ENCODE measurements around the gene TYMP.

The TYMP gene, protein sequence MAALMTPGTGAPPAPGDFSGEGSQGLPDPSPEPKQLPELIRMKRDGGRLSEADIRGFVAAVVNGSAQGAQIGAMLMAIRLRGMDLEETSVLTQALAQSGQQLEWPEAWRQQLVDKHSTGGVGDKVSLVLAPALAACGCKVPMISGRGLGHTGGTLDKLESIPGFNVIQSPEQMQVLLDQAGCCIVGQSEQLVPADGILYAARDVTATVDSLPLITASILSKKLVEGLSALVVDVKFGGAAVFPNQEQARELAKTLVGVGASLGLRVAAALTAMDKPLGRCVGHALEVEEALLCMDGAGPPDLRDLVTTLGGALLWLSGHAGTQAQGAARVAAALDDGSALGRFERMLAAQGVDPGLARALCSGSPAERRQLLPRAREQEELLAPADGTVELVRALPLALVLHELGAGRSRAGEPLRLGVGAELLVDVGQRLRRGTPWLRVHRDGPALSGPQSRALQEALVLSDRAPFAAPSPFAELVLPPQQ

DNA sequence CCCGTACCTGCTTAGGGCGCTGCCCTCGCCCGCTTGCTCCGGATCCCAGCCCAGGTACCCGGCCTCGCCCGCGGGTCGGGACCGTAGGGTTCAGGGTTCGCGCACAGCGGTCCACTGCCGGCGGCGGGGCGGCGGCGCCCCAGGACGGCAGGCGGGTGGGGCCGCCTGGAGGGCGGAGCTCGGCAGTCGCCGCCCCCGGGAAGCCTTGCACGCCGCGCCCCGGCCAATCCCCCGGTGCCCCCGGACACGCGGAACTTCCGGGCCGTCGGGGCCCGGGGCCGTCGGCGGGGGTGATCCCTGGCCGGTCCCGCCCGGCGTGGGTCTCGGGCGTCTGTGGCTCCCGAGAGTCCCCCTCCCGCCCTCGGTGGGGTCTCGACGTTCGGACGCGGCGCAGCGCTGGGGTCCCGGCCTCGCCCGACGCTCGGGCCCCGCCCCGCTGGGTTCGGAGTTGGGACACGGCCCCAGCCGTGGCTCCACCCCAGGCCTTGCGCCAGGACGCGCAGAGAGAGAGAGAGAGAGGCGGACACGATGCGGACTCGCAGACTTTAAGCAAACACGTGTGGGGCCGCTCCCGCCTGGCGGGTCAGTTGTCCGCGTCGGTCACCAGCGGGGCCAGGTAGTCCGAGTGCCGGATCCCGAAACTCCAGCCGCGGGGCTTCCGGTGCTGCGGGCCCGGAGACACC, at the start of gene TYMP:
Gene TYMP, minus strand, starts transcription at position 116 of the 683 bp plus-strand sequence. CDS start 303 bp downstream, outside the sequence.
- DNase-seq, result no peak

DNA sequence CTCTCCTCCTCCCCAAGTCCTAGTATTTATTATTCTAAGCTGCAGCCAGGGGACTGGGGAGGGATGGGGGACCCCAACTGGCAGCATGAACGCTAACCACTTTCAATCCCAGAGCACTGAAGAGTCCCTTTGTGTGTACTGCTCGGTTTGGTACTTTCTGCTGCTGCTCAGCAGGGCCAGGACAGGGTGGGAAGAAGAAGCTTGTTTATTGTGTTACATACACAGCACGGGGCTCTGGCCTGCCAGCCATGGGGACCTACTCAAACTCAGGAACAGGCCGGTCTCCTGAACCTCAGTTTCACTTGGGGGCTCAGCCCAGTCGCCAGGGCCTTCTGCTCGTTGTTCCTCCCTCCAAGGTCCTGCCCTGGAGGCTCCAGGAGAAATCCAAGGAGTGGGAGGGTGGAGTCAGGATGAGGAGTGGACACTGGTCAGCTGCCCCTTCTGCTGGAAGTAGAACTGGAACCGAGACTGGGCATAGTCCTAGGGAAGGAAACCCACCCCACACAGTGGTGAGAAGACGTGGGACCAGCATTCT, 49.0 kb upstream of the TYMP start:
- DNase-seq, result no peak

DNA sequence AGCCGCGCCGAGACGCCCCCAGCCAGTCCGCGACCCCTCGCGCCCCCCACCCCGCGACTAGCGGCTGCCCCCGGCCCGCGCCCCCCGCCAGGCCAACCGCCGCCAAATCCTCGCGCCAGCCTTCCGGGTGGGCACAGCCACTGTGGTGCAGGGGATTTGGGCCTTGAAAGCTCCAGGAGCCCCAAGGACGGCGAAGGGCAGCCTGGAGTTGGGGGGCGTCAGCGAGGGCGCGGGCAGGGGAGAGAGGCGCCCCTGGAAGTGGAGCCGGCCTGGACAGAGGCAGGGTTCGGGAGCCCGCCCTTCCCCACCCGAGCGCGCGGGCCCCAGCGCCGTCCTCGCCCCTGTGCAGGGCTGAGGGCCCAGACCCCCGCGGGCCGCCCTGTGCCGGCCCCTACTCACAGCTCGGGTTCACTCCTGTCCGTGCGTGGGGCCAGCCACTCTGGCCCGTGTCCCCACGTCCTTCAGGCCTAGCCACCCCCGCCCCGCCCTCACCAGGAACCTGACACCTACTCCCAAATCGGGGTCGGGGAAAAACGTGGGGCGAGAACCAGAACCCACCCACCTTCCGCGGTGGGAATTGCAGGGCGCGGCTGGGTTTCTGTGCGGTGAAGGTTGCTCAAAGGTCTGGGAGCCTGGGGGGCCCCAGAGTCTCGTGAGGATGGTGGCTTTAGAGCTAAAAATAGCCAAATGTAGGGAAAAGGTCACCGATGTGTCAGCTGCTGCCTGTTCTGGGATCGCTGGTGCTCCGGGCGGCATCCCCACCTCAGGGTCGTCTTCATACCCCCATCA, 48.4 kb upstream of the TYMP start, which contains the start of gene CPT1B:
Gene CPT1B, minus strand, starts transcription at position 441 of the 789 bp plus-strand sequence. CDS start 512 bp downstream, outside the sequence.
- no peak for DNase-seq

DNA sequence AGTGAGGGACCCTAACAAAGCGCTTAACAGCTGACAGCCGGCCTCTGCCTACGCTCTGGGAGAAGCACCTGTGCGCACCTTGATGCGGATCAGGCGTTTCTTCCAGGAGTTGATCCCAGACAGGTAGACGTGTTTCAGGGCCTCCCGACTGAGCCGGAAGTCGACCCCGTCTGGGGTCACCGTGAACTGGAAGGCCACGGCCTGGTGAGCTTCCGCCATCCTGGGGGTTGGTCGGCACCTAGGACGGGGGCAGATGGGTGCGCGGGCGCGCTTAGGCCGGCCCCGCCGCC, 47.8 kb upstream of the TYMP start:
- no peak for DNase-seq

DNA sequence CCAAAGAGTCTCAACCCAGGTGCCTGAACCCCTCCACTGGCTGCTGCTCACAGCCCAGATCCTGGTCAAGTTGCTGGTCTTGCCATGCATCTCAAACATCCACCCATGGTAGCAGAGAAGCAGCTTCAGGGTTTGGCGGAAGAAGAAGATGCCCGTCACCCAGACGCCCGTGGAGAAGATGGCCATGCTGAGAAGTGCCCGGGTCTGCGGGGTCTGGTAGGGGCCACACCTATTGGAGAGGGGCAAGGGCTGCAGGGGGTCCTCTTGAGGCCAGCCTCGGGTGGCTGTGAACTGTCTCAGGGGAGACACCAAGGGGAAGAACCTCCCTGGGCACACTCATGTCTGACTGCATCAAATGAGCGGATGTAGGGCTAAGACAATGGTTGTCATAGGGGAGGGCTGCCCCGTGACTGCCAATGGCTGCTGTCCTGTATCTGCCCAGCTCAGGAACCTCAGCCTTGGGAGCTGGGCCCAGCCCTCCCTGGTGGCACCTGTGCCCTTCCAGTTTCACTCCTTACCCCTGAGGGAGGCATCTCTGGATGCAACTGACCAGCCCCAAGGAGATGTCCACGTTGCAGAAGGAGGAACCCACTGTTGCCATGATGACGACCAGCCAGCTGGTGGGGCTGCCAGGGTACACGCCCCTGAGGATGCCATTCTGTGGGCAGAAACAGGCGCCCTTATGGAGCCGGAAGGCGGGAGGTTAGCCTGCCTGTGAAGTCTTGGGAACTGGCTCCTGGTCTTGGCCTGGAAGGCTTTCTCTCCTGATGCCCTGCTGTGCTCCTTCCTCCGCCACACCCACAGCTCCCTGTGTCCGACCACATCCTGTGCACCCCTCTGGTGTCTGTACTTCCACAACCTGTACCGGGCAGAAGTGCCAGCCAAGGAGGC, 47.2 kb upstream of the TYMP start:
- DNase-seq, result no peak

DNA sequence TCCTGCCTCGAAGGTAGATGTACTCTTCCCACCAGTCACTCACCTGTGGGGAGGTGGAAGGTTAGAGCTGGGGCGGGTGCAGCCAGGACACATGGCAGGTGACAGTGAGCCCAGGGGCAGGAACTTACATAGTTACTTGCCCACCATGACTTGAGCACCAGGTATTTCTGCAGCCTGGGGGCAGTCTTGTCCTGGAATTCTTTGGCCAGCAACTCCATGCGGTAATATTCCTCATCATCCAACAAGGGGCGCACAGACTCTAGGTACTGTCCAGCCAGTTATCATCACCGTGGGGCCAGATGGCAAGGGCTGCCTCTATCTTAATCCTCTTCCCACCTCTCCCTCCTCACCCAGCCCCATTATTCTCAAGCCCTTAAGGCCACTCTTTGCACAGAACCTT, 46.3 kb upstream of the TYMP start:
- peak; percentile 37 to 44 for DNase-seq

DNA sequence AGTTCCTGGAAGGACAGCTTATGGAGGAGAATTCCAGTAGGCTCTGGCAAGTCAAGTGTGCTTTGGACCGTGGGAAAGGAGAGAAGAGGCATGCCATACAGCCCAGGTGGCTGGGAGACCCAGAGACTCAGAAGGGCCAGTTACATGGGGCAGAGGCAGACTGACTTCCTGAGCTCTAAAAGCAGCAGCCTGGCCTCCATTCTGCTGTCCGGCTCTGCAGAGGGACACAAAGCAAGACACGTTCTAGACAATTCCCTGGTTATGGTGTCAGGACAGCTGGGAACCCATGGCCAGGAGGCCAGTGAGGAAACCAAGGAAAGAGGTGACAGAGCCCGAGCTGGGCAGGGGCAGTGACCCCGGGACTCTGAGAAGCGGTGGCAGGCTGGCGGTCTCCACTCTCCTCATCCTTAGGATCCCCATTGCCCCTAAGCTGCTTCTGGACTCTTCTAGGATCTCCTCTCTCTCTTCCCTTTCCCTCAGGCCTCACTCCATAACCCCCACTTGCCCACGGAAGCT, 45.7 kb upstream of the TYMP start:
- no peak for DNase-seq

DNA sequence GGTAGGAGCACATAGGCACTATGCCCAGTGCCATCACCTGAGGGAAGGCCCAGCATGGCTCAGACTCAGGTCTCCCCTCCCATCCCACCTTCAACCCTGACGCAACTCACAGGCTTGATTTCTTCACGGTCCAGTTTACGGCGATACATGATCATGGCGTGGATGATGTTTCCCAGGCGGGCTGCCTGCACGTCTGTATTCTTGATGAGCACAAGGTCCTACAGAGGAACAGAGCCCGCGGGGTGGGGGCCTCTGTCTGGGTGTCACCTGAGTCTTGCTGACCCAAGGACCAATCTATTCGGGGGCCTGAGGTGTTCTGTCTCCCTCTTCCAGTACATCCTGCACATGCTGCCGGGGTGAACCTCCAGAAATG, 44.6 kb upstream of the TYMP start:
- DNase-seq, result no peak

DNA sequence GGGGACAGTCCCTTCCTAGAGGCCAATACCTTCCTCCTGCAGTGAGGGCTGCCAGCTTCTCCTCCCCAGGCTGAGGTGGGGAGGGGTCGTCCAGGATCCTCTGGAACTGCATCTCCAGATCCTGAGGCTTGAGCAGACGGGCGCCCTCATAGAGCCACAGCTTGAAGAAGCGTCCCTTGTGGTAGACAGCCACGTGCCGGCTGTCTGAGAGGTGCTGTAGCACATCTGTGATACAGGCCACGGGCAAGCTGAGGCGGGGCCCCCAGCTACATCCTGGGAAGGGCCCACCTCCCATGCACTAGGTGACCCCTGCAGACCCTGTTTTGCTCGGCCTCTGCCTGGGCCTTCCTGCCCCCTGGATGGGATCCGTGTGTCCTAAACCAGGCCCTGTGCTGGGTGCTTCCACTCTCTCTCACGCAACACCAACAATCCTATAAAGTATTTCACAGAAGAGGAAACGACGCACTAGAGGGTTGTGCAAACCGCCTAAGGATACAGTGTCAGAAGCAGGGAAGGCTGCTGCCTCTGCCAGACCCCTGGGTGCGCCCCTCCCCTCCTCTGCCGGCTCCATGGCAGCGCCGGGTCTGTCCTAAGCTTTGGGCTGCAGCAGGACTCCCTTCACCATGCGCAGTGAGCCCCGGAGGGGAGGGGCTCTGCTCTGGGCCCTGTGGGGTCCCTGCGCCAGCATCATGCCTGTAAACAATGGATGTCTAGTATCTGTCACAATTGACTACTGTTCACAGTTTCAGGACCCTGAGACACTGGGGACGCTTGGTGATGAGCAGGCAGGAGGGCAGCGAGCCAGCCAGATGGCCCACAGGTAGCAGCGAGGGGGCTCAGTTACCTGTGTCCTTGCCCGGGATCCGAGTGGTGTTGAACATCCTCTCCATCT, 43.9 kb upstream of the TYMP start:
- no peak for DNase-seq

DNA sequence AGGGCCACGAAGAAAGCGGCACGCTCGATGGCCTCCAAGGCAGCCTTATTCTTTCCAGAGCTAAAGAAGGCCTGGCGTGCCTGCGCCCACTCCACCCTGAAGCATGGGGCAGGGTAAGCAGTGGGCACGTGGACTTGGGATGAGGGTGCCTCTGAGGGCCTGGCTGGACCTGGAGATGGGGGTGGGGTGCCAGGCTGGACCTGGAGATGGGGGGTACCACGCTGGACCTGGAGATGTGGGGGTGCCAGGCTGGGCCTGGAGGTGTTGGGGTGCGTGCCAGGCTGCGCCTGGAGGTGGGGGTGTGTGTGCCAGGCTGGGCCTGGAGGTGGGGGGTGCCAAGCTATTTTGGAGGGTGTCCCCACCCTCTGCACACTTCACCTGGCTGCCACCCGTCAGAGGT, 43.2 kb upstream of the TYMP start:
- no peak for DNase-seq

DNA sequence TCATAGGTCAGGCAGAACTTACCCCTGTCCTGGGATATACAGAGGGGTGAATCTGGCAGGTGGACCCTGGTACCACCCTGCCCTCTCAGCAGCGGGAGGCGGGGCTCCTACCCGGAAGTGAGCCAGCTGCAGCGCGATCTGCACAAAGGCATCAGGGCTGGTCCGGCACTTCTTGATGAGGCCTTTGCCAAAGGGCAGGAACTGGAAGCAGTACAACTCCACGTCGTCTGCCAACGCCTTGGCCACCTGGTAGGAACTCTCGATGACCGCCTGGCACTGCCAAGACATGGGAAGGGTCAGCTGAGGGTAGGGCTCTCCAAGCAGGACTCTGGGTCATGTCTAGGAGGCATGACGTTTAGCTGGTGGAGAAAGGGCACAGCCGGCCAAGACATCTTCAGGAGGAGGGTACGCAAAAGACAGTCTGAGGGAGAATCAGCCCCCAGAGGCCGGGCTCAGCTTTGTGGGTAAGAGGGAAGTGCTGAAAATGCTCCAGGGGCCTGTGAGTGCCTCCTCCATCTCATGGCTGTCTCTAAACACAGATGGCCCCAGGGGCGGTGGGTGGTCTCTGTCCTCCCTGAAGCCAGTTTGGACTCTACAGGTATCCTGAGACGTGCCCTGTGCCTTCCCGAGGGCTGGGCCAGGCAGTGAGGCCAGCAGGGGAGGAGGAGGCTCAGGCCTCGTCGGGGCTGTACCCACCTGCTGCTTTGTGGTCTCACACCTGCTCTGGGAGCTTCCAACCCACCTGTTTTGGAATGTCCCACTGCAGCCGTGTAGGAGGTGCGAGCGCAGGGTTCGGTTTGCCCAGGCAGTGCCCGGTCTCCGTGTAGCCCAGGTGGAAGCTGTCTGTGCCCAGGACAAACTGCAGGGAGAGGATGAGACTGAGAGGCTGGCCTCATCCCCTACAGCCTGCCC, 41.7 kb upstream of the TYMP start:
- DNase-seq, result no peak

DNA sequence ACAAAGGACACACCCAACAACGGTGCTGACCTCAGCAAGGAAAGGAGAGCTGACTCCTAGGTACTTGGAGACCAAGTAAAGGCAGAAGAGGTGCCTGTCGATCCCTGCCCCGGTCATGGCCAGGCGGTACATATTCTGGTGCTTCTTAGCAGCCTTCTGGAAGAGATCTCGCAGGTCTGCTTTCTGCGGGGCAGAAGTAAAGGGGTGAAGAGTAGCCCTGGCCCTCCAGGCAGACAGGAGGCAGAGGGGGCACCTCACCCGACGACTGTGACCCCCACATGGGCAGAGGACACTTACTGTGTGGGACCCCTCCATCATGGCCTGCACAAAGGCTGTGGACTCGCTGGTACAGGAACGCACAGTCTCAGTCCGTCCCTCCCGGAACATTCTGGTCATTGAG, 41.0 kb upstream of the TYMP start:
- DNase-seq, result no peak

DNA sequence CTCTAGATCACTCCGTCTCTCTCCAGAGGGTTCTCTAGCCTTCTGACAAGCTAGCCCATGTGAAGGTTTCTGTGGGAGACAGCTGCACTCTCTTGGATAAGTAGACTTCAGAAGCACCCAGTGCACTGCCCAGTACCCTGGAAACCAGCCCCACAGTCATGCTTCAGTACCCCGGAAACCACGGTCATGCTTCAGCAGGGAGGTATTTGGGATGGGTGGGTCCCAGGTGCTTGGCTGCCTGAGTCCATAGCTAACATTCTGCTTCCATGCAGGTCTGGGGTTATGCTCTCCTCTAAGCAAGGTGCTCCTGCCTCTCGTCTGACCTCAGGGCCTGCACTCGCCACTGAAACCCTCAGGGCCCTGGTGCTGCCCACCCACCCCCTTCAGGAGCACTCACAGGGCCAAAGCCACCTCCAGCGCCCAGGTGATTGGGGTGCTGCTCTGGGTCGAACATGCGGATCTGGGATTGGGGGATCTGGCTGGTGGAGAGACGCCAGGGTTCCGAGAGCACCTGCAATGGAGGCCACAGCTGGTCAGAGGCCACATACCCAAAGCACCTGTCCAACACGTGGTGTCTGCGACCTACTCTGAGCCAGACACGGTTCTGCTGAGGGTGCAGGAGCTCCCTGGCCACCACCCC, 40.2 kb upstream of the TYMP start:
- DNase-seq, result no peak

DNA sequence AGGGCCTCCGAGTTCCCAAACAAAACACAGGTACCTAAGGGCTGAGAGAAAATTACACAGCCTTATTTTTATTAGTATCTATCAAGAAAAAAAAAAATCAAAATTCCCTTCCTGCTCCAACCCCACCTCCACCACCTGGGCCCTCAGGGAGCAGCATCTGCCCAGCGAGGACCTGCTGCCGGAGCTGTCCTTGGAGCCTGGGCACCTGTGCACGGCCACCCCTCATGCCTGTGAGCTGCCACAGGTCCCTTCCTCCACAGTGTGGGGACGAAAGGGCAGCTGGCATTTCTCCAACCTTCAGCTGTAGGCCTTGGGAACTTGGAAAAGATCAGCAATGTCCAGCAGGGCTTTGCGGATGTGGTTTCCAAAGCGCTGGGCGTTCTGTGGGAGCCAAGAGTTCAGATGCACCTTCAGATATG, 39.2 kb upstream of the TYMP start:
- DNase-seq, result no peak

DNA sequence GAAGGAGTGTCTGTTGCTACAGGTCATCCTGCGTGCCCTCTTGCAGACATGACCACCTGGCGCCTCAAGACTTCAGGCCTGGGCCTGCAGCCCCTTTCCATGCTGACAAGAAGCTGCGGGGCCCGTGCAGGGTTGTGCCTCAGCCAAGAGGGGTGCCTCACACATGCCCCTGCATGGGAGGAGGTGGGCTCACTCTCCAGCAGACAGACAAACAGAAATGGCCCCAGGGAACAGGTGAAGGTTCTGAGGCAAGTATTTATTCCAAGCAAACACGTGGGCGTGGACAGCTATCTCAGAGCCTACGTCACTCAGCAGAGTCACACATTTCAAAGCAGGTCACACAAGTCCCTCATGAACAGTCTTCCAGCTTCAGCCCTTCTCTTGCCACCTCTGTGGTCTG, 38.8 kb upstream of the TYMP start:
- no peak for DNase-seq

DNA sequence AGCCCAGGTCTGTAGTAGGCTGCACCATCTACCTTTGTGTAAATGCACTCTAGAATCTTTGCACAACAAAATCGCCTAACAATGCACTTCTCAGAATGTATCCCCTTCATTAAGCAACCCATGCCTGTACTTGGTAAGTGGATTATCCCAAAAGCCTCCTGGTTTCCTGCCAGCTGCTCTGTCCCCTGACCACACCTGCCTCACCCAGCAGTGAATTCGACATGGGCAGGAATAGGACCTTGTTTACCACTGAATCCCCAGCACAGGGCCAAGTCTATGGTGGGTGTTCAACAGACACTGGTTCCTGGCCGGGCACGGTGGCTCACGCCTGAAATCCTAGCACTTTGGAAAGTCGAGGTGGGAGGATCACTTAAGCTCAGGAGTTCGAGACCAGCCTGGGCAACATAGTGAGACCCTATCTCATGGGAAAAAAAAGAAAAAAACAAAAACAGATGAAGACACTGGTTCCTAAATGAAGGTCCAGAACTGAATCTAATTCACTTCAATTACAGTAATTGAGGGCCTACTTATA, 38.0 kb upstream of the TYMP start:
- DNase-seq, result no peak

DNA sequence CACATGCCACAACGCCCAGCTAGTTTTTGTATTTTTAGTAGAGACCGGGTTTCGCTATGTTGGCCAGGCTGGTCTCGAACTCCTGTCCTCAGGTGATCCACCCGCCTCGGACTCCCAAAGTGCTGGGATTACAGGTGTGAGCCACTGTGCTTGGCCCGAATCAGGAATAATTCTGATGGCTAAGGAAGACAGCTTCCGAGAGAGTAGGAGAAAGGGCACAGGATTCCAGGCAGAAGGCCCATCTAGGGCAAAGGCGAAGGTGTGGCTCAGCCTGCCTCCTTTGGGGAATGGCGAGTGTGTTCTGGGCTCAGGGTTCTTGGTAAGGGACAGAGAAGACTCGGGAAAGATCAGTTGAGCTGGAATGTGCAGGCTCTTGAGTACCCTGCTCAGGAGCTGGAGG, 34.5 kb upstream of the TYMP start:
- no peak for DNase-seq

DNA sequence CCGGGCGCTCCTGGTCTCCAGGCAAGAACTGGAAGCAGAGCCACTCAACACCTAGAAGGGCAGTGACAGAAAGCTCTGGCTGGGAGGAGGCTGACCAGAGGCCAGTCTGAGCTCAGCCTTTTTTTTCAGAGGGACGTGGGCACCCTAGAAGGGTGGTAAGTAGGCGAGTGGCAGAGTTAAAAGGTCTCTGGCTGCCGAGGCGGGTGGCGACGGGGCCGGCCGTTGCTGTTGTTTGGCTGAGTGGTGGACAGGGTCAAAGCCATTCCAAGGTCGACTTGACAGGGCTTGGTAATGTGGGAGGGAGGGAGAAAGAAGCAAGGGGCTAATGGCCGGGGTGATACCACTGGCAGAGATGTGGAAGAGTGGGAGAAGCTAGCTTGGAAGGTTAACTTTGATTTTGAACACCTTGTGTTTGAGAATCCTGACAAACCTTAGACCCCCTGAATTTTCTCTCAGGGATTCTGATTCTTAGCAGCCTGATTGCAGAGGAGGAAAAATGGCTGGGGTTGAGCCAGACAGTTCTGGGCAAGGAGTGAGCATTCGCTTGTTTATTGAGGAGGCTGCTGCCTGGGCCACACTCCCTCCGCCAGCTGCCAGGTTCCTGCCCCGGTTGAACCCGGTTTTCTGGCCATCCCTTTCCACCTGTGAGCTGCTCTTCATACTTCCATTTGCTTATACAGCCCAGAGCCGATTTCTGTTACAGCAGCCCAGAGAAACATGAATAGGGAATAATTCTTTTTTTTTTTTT, 33.8 kb upstream of the TYMP start:
- DNase-seq, result no peak
